ENCODE measurements around the gene OSBP2.
"Not testable (repeated sequence)": the region's sequence is repeated elsewhere in the genome, so short reads cannot be mapped to it uniquely, and the experiment has no call there.

Gene OSBP2

GRCh38 chr22:30697975-30698374, 3.3 kb downstream of the OSBP2 start:
- TF ChIP-seq, protein P1, sequence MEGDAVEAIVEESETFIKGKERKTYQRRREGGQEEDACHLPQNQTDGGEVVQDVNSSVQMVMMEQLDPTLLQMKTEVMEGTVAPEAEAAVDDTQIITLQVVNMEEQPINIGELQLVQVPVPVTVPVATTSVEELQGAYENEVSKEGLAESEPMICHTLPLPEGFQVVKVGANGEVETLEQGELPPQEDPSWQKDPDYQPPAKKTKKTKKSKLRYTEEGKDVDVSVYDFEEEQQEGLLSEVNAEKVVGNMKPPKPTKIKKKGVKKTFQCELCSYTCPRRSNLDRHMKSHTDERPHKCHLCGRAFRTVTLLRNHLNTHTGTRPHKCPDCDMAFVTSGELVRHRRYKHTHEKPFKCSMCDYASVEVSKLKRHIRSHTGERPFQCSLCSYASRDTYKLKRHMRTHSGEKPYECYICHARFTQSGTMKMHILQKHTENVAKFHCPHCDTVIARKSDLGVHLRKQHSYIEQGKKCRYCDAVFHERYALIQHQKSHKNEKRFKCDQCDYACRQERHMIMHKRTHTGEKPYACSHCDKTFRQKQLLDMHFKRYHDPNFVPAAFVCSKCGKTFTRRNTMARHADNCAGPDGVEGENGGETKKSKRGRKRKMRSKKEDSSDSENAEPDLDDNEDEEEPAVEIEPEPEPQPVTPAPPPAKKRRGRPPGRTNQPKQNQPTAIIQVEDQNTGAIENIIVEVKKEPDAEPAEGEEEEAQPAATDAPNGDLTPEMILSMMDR (IDR thresholded peaks at IDR 0.05; ENCODE audit: control insufficient read depth, insufficient read depth, low read depth, low read length, missing control alignments): no peak
- no peak for DNase-seq (ENCODE audit: low read depth)
- H3K4me3 ChIP-seq (ENCODE audit: control insufficient read depth, low read depth, low read length): no peak overlapping the region

DNA sequence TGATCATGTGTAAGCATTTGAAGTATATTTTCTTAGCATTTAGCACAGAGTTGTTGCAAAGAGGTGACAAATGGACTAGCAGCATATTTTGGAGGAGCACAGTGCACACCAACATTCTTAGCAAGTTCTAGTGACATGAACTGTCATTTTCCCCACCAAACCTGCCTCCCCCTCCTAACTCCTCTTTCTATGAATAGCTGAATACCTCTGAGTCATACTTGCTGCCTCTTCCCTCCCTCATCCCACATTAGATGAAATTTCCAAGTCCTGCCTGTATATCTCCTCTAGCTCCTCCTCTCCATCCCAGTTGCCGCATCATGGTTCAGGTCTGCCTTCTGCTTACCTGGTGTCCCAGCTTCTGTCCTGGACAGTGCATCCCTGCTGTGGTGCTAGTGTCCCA, 7.2 kb downstream of the OSBP2 start:
- TF ChIP-seq, protein P1 (IDR thresholded peaks at IDR 0.05; ENCODE audit: control insufficient read depth, insufficient read depth, low read depth, low read length, missing control alignments): no peak
- H3K4me3 ChIP-seq (ENCODE audit: control insufficient read depth, low read depth, low read length): no peak overlapping the region
- no peak for DNase-seq (ENCODE audit: low read depth)

- TF ChIP-seq, protein P1 (IDR thresholded peaks at IDR 0.05; ENCODE audit: control insufficient read depth, insufficient read depth, low read depth, low read length, missing control alignments): no peak
- no peak for DNase-seq (ENCODE audit: low read depth)
Observed at GRCh38 chr22:30702856-30703255, 8.2 kb downstream of the OSBP2 start.

DNA sequence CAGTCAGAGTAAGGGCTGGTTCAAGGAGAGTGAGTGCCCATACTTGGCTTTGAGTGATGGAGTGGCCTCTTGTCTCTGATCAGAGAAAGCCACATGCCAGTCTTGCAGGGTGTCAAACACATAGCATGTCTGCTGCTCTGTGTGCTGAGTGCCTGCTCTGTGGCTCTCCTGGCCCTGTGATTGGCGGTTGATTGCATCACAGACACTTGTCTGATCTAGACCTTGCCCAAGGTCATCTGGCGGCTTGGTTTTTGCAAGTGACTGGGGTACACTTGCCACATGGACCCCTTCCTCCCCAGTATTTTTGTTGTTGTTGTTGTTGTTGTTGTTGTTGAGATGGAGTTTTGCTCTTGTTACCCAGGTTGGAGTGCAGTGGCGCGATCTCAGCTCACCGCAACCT, 10.3 kb downstream of the OSBP2 start:
- TF ChIP-seq, protein P1 (IDR thresholded peaks at IDR 0.05; ENCODE audit: control insufficient read depth, insufficient read depth, low read depth, low read length, missing control alignments): no peak
- no peak for DNase-seq (ENCODE audit: low read depth)
- no peak overlapping the region for H3K4me3 ChIP-seq (ENCODE audit: control insufficient read depth, low read depth, low read length)

More at GRCh38 chr22:30702856-30703255, 8.2 kb downstream of the OSBP2 start:
- H3K4me3 ChIP-seq (ENCODE audit: control insufficient read depth, low read depth, low read length): no peak overlapping the region

GRCh38 chr22:30705710-30706651, 11.3 kb downstream of the OSBP2 start:
- peak; percentile 95 for DNase-seq (ENCODE audit: low read depth)
- no peak overlapping the region for H3K4me3 ChIP-seq (ENCODE audit: control insufficient read depth, low read depth, low read length)
- TF ChIP-seq, protein P1 (IDR thresholded peaks at IDR 0.05; ENCODE audit: control insufficient read depth, insufficient read depth, low read depth, low read length, missing control alignments): no peak

DNA sequence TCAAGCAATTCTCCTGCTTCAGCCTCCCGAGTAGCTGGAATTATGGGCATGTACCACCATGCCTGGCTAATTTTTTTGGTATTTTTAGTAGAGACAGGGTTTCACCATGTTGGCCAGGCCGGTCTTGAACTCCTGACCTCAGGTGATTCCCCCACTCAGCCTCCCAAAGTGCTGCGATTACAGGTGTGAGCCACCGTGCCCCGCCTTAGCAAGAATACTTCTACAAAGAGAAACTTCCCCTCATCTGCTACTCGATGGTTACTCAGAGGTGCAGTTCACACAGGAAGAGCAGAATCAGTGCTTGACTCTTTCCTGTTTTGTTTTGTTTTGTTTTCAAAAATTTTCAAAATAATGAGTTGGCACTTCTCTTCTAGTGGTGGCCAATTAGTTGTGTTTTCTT, 15.3 kb downstream of the OSBP2 start:
- DNase-seq (ENCODE audit: low read depth); H3K4me3 ChIP-seq (ENCODE audit: control insufficient read depth, low read depth, low read length): not testable (repeated sequence)

- no peak for DNase-seq (ENCODE audit: low read depth)
- no peak overlapping the region for H3K4me3 ChIP-seq (ENCODE audit: control insufficient read depth, low read depth, low read length)
- TF ChIP-seq, protein P1 (IDR thresholded peaks at IDR 0.05; ENCODE audit: control insufficient read depth, insufficient read depth, low read depth, low read length, missing control alignments): no peak
Observed at GRCh38 chr22:30712094-30712493, 17.4 kb downstream of the OSBP2 start.
